Kidney (tissue), 14 donors: ENCODE results near the gene KLF12. TPM values are rescaled to one million over a fixed set of nuclear protein-coding genes. Genes with fewer than 3 reads are reported as not detected.

ENCODE experiments used
- DNase-seq, 5 donors: peaks; one replicate each; pipeline ENCODE4 v3.0.0-alpha.2; 2013 to 2020
- FAIRE-seq: peaks from 2 replicates; lab custom pipeline; 2012; peaks lifted over from hg19 to GRCh38; lab: Jason Lieb, UNC
- H3K27ac ChIP-seq, 2 donors: one replicate each; pipeline ENCODE4 v1.7.0; 2013; ENCODE audit warnings: low read depth in 2 of 2, low read length in 2 of 2, inconsistent platforms in 1 of 2
- H3K27me3 ChIP-seq: one replicate; pipeline ENCODE4 v1.7.1; 2013; ENCODE audit warnings: low read length, inconsistent platforms; ENCODE audit not compliant: control insufficient read depth, insufficient read depth
- H3K36me3 ChIP-seq, 3 donors: one replicate each; pipeline versions ENCODE4 v1.7.0 to v1.7.1; 2013; ENCODE audit warnings: low read length in 3 of 3, control low read depth in 1 of 3, inconsistent platforms in 1 of 3; ENCODE audit not compliant: insufficient read depth in 3 of 3, control insufficient read depth in 2 of 3
- H3K4me1 ChIP-seq, 3 donors: one replicate each; pipeline versions ENCODE4 v1.7.0 to v1.7.1; 2013; ENCODE audit warnings: low read length in 3 of 3, inconsistent platforms in 1 of 3, low read depth in 1 of 3; ENCODE audit not compliant: control insufficient read depth in 2 of 3, insufficient read depth in 2 of 3
- H3K4me3 ChIP-seq, 3 donors: one replicate each; pipeline versions ENCODE4 v1.7.0 to v1.8.1; 2013; ENCODE audit warnings: low read length in 3 of 3, control low read depth in 1 of 3, inconsistent platforms in 1 of 3
- H3K9ac ChIP-seq, 3 donors: one replicate each; pipeline versions ENCODE4 v1.7.0 to v1.7.1; 2013; ENCODE audit warnings: low read length in 3 of 3, control low read depth in 1 of 3, inconsistent platforms in 1 of 3
- H3K9me3 ChIP-seq, 3 donors: one replicate each; pipeline versions ENCODE4 v1.7.0 to v1.7.1; 2013; ENCODE audit warnings: low read length in 3 of 3, control low read depth in 1 of 3, inconsistent platforms in 1 of 3; ENCODE audit not compliant: control insufficient read depth in 2 of 3, insufficient read depth in 1 of 3
- intact Hi-C: fragments of 100-400 bp; cut with DNase I; formaldehyde crosslinking; loops from one replicate; pipeline ENCODE4 v1.11.1; 2022
- polyA plus RNA-seq: library from polyadenylated mRNA; stranded (reverse); fragments of 350-450 nt; fragmentation: Illumina TruSeq; extraction: RNeasy Lipid Tissue Mini Kit (QIAGEN cat#74804); gene quantifications from one replicate; pipeline ENCODE4 v1.2.3, GENCODE V29; 2014; ENCODE audit warnings: low read depth, low replicate concordance; ENCODE audit not compliant: insufficient read depth
- total RNA-seq: library from RNA; stranded (reverse); fragmentation: NEBNext Ultra II Directional; extraction: Animal tissue kit (Norgen Biotek cat#: 25700); gene quantifications from one replicate; pipeline ENCODE4 v1.2.1, GENCODE V29; 2021
- TF ChIP-seq, protein P1 (sequence below): IDR thresholded peaks from 3 replicates; pipeline ENCODE4 v1.5.1; 2012; ENCODE audit warnings: mild to moderate bottlenecking, moderate library complexity, borderline replicate concordance; ENCODE audit not compliant: insufficient read depth; ENCODE audit errors: extremely low read depth
- donor health status: control.
- donor health status: control.
- donor health status: control.
- donor health status: control.
- donor health status: control.
- donor health status: DM: yes; HTN: yes; CAD: no.
- donor health status: Normal renal cell carcinoma (clear cell type).

KLF12 gene
- total and polyA plus RNA-seq, 2 donors from 2014 or later, result 2.6 to 22.0 TPM

DNA sequence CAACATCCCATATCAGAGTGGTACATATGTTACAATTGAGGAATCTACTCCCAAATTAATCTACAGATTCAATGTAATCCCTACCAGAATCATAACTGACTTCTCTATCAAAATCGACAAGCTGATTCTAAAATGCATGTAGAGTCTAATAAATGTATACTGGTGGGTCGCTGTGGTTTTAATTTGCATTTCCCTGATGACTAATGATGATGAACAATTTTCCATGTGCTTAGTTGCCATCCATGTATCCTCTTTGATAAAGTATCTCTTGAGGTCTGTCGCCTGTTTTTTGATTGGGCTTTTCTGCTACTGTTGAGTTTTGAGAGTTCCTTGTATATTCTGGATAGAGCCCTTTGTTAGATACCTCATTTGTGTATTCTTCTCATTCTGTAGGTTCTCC lies 43.8 kb downstream of the KLF12 start:
- Histone ChIP-seq H3K9ac (no peak overlapping the region), H3K4me3 (no peak overlapping the region), H3K27me3 (no peaks in the 10 kb centered on the region), H3K27ac (no peak overlapping the region), H3K9me3 (no peaks in the 10 kb centered on the region), H3K4me1 (peaks cover 0 to 2% (median 0%) of the 10 kb centered on the region in 3 donors), H3K36me3 (no peaks in the 10 kb centered on the region)
- TF ChIP-seq, protein P1, sequence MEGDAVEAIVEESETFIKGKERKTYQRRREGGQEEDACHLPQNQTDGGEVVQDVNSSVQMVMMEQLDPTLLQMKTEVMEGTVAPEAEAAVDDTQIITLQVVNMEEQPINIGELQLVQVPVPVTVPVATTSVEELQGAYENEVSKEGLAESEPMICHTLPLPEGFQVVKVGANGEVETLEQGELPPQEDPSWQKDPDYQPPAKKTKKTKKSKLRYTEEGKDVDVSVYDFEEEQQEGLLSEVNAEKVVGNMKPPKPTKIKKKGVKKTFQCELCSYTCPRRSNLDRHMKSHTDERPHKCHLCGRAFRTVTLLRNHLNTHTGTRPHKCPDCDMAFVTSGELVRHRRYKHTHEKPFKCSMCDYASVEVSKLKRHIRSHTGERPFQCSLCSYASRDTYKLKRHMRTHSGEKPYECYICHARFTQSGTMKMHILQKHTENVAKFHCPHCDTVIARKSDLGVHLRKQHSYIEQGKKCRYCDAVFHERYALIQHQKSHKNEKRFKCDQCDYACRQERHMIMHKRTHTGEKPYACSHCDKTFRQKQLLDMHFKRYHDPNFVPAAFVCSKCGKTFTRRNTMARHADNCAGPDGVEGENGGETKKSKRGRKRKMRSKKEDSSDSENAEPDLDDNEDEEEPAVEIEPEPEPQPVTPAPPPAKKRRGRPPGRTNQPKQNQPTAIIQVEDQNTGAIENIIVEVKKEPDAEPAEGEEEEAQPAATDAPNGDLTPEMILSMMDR, result no peak
- DNase-seq, result no peak
- intact Hi-C loops, result no loop called here
- no peak for FAIRE-seq

DNA sequence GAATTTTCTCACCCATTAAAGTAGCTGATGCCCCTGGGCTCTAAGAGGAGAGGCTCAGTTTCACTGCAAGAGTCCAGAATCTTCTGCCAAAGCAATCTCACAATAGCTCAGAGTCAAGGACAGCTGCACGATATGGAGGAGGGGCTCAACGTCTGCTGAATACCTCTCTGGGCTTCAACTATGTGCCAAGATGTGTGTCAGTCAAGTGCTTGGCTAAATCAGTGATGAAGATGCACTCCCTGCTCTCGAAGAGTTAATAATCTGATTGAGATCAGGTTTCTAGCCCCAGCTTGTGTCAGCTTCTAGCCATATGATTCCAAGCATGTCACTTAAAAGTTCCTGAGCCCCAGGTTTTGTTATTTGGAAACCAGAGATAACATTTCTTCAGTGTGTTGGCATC lies 46.8 kb downstream of the KLF12 start:
- DNase-seq (no peak), FAIRE-seq (no peak)
- H3K4me1 ChIP-seq, result peaks cover 0 to 2% (median 0%) of the 10 kb centered on the region in 3 donors
- no peaks in the 10 kb centered on the region for H3K36me3 ChIP-seq
- no peak overlapping the region for H3K9ac ChIP-seq
- H3K27me3 ChIP-seq, result no peaks in the 10 kb centered on the region
- no peak overlapping the region for H3K4me3 ChIP-seq
- no peaks in the 10 kb centered on the region for H3K9me3 ChIP-seq
- intact Hi-C loops, result no loop called here
- no peak overlapping the region for H3K27ac ChIP-seq
- TF ChIP-seq, protein P1, result no peak
